NCI-H748 (cell line): ENCODE data around the gene PRICKLE3.
"Not testable (repeated sequence)": the region's sequence is repeated elsewhere in the genome, so short reads cannot be mapped to it uniquely, and the experiment has no call there.

Source experiments
- DNase-seq: peaks from one replicate; lab custom pipeline; 2025; ENCODE audit not compliant: unreplicated experiment; lab: John Stamatoyannopoulos, UW

The PRICKLE3 gene

DNA sequence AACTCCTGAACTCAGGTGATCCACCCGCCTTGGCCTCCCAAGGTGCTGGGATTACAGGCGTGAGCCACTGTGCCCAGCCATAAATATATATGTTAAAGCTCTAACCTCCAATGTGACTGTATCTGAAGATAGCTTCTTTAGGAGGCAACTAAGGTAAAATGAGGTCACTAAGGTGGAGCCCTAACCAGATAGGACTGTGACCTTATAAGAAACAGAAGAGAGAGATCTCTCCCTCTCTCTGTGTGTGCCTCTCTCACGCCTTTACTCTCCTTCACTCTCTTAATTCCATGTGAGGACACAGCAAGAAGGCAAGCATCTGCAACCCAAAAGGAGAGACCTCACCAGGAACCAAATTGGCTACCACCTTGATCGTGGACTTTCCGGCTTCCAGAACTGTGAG, 24.5 kb downstream of the PRICKLE3 start:
- DNase-seq = no peak

DNA sequence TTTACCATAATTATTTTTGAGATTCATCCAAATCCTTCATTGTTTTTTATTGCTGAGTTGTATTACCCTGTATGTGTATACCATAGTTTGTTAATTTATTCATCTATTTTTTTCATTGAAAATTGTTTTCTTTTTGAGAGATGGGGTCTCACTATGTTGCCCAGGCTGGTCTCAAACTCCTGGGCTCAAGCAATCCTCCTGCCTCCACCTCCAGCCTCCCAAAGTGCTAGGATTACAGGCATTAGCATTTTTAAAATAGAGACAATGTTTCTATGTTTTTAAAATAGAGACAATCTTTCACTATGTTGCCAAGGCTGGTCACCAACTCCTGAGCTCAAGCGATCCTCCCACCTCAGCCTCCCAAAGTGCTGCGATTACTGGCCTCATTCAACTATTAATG, 25.3 kb downstream of the PRICKLE3 start:
- no peak for DNase-seq

GRCh38 chrX:49157194-49157593, 29.0 kb downstream of the PRICKLE3 start:
- no peak for DNase-seq

- peak; percentile 88 for DNase-seq
These were observed 30.0 kb downstream of the PRICKLE3 start for GRCh38 chrX:49155900-49156837.

DNA sequence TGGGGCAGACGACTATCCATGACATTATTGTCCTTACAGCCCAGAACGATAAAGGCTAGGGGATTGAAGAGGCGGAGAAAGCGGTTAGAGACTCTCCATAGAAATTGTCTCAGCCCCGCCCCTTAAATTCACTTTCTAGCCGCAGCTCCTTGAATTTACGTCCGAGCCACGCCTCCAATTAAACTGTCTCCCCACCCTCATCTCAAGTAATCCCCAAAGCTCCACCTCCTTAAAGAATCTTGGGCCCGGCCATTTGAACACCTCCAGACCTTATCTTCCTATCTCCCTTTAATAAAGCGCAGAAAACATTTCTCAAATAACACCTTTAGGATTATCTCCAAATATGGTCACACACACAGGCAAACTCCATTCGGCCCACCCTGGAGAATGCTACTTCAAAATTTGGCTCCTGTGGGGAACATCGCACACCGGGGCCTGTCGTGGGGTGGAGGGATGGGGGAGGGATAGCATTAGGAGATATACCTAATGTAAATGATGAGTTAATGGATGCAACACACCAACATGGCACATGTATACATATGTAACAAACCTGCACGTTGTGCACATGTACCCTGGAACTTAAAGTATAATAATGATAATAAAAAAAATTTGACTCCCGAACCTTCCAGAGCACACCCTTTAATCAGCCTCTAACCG, 30.8 kb downstream of the PRICKLE3 start:
- DNase-seq = peak; percentile 61

DNA sequence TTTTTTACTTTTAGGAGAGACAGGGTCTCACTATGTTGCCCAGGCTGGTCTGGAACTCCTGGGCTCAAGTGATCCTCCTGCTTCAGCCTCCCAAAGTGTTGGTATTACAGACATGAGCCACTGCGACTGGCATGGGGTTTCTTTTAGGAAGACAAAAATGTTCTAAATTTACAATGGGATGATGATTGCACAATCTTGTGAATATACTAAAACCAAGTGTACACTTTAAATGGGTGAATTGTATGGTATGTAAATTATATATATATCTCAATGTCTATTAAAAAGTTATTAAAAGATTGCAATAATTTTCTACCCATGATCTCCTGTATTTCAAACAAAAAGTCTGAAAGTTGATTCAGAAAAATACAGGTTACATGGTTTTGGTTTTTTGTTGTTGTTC, 32.7 kb downstream of the PRICKLE3 start:
- DNase-seq = no peak

- DNase-seq = not testable (repeated sequence)
These were observed 36.9 kb downstream of the PRICKLE3 start for GRCh38 chrX:49149291-49149690.

GRCh38 chrX:49148390-49149100, 37.6 kb downstream of the PRICKLE3 start:
- DNase-seq = not testable (repeated sequence)

DNA sequence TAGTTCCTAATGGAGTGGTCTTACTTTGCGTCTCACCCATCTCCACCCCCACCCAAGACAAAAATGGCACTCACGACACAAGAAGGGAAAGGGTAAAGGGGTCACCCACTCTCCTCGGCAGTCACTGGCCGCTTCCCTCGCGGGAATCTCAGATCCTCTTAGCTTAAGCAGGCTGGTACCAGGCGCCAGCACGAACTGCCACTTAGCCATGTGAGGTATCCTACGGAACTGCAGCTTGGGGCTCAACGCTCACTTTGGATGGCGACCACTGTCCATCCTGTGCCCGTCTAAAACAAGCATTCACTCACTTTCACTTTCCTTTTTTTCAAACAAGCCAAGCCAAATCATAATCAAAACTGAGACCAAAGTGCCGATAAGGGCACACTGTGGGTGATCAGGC, 38.2 kb downstream of the PRICKLE3 start:
- no peak for DNase-seq

- no peak for DNase-seq
These were observed 38.9 kb downstream of the PRICKLE3 start for GRCh38 chrX:49147282-49147681.

DNA sequence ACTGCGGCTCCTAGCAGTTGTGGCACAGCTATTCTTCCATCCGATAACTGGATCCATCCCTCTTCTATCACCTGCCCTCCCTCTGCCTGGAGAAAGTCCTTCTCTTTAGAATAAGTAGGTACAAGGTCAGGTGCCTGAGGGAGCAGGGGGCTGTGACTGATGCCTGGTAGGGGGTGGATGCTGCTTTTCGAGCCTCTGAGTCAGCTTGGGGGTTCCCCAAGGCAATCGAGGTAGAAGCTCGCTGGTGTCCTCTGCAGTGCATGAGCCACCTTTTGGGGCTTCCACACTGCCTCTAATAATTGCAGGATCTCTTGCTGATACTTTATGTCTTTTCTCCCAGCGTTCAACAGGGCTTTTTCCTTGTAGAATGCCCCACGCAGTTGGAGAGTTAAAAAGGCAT, 43.0 kb downstream of the PRICKLE3 start:
- DNase-seq = not testable (repeated sequence)

DNA sequence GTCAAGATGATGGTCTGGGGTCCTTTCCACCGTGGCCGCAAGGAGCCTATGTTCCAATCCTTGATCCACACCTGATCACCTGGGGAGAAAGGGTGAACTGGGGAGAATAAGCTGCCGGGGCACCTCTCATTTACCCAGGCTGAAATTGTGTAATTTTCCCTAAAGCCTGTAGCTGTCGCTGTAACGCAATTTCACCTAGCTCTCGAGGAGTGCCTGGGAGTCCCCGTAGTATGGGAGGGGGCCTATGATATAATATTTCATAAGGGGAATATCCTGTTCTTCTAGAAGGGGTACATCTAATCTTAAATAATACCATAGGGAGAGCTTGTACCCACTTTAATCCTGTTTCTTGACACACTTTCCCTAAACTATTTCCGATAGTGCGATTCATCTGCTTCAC, 43.9 kb downstream of the PRICKLE3 start:
- DNase-seq = peak; percentile 1

GRCh38 chrX:49139713-49140112, 46.5 kb downstream of the PRICKLE3 start:
- DNase-seq = no peak

DNA sequence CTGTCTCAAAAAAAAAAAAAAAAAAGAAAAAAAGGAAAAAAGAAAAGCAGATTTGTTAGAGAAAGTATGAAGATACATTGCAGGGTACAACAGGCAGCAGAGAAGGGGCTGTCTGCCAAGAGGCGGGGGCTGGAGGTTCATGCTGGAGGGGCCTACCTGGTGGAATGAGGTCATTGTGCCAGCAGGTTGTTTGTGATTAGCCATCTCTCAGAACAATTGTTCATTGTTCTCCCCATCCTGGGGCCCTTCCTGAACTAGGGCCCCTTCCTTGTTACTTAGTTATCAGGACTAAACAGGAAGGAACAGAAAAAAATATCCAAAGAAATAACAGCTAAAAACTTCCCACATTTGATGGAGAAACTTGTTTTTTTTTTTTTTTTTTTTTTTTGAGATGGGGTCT, 48.7 kb downstream of the PRICKLE3 start:
- DNase-seq = no peak

- no peak for DNase-seq
These were observed 52.4 kb downstream of the PRICKLE3 start for GRCh38 chrX:49133759-49134158.

GRCh38 chrX:49132275-49132674, 53.9 kb downstream of the PRICKLE3 start:
- not testable (repeated sequence) for DNase-seq

DNA sequence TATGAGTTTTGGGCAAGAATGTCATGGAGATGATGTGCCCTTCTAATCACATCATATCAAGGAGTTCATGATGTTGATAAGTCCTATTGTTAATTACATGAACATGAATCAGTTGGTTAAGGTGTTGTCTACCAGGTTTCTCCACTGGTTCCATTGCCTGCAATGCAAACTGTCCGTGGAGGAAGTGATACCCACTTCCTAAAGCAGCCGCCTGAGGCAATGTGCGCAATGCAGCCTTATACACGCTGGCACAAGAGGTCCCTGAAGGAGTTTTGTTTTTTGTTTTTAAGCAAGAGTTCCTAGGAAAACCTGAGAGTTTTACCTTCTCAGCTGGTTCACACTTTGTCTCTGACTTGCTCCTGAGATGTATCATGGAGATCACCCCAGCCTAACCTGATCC, 56.7 kb downstream of the PRICKLE3 start:
- DNase-seq = no peak

DNA sequence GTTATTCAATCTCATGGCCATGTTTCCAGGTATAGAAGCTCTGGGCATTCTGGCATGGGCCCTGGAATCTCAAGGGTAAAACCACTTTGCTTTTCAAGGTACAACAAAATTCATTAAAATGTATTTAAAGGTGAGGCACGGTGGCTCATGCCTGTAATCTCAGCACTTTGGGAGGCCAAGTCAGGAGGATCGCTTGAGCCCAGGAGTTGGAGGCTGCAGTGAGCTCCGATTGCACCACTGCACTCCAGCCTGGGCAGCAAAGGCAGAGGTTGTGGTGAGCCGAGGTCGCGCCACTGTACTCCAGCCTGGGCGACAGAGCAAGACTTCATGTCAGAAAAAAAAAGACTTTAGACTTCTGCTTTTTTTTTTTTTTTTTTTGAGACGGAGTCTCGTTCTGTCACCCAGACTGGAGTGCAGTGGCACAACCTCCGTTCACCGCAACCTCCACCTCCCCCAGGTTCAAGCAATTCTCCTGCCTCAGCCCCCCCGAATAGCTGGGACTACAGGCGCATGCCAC, 58.4 kb downstream of the PRICKLE3 start:
- DNase-seq = not testable (repeated sequence)
